ENCODE measurements around the gene FN3K.
A peak's percentile ranks its signal among the peaks of the same experiment; 100 is the strongest.

FN3K gene

DNA sequence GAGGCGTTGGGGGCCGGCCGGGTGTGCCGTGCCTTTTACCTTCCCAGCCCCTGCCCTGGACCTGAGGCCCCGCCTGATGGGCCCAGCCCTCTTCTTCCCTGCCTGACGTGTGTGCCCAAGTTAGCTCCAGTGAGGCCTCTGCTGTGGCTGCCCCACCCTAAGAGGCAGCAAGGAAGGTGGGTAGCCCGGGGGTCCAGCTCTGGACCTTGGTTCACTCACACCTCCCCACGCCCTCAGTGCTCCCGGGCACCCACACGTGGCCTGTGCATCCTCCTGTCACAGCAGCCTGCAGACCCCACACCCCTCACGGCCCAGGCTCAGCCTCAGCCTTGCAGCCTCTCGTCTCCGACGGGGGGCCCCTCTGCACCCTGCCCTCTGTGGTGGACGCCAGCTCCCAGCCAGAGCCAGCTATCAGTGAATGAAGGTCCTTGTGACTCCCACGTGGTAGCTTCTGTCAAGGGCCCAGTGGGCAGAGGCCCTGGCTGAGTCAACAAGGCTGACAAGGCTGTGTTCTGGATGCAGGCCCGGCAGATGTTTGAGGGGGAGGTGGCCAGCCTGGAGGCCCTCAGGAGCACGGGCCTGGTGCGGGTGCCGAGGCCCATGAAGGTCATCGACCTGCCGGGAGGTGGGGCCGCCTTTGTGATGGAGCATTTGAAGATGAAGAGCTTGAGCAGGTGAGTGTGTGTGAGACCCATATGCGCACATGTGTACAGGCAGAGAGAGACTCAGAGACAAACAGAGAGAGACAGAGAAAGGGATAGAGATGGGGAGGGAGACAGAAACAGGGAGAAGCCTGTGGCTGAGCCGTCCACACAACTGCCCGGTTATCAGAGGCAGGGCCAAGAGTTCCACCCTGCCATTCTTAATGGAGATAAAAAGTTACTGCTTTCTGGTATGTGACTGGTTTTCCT, 2.8 kb downstream of the FN3K start:
- TF ChIP-seq GATA3 (IDR thresholded peaks at IDR 0.05; ENCODE audit: low read depth, low read length) (no peak), GATA2 (IDR thresholded peaks at IDR 0.05; ENCODE audit: low read depth, low read length) (no peak)

DNA sequence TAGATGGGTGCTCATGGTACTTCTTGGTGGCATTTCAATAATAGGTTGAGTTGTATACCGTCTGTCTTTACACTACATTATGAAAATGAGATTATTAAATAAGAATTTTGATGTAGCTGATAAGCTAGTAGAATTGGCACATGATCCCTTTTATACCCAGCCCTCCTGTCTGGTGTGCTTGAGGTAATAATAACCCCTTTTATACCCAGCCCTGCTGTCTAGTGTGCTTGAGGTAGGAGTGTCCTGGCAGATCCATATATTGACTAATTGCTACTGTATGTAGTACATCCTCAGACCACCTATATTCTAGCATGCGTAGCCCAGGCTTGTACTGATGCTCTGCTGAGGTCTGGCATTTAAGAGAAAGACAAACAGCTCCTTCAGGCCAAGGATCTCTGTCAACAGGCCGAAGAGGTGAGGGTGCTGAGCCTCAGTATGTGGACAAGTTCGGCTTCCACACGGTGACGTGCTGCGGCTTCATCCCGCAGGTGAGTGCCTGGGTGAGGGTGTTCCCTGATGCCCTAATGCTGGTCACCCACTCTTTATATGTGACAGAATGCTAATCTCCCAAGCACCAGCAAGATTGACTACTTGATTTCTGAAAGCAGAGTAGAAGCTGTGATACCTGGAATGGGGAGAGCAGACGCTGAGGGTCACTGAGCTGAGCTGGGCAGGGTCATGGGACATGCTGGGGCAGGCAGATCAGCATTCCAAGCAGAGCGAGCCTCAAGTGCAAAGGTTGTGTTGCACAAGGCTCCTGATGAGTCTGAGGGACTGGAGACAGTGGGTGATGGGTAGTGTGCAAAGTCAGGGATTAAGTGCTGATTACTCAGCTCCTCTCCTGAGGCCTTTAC, 5.7 kb downstream of the FN3K start:
- TF ChIP-seq GATA3 (IDR thresholded peaks at IDR 0.05; ENCODE audit: low read depth, low read length) (no peak), GATA2 (IDR thresholded peaks at IDR 0.05; ENCODE audit: low read depth, low read length) (no peak)

DNA sequence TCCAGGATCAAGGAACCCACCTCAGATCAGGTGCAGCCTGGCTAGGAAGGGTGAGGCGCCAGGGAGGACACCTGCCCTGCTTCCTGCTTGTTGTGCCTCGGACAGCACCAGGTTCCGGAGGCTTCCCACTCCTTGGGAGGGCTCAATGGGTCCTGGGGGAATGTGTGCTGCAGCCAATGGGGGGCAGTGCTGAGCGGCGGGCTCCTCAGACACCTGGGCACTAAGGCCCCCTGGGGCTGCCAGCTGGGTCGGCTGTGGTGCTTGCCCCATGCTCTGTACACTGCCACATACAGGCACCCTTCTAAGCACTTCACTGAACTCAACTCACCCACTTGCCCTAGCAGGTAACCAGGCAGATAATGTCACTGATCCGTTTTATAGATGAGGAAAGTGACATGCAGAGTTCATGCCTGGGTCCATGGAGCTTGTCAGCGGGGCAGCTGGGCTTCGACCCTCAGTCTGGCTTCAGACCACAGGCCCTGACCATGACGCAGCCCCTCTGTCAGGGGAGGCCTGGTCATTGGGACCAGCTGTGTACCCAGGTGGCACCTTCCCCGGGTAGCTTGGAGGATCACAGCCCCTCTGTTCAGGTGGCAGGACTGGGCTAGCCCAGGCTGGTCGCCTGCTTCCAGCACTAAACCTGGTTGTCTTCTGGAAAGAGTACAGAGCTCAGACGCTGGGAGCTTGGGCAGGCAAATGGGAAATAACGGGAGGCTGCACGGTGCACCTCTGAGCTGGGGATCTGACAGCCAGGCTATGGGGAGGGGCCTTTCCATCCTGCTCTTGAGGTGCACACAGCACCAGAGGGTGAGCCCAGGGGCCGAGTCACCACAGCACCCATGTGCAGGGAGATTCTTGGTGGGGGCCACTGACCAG, 8.2 kb downstream of the FN3K start:
- TF ChIP-seq GATA3 (IDR thresholded peaks at IDR 0.05; ENCODE audit: low read depth, low read length): no peak

DNA sequence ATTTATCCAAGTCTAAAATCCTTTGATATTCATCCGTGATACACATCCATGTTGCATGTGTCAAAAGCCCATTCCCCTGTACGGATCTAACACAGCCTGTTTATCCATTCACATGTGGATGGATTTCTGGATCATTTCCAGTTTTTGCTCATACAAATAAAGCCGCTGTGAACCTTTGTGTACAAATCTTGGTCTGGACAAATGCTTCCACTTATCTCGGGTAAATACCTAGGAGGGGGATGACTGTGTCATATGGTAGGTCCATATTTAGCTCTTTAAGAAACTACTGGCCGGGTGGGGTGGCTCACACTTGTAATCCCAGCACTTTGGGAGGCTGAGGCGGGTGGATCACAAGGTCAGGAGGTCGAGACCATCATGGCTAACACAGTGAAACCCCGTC, 10.1 kb downstream of the FN3K start:
- TF ChIP-seq GATA3 (IDR thresholded peaks at IDR 0.05; ENCODE audit: low read depth, low read length): no peak

DNA sequence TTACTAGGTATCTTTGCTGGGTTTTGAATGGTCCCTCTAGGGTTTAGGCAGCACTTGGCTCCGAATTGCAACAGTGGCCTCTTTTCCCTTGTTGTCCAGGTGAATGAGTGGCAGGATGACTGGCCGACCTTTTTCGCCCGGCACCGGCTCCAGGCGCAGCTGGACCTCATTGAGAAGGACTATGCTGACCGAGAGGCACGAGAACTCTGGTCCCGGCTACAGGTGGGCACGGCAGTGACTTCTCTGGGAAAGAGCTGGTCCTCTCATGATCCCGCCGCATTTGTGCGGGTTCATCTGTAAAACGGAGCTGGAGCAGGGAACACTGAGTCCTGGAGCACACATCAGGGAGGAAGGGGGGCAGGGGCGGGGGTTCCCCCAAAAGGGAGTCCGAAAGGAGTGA, 13.3 kb downstream of the FN3K start:
- no peak for TF ChIP-seq GATA3 (IDR thresholded peaks at IDR 0.05; ENCODE audit: low read depth, low read length)
- no peak for TF ChIP-seq GATA2 (IDR thresholded peaks at IDR 0.05; ENCODE audit: low read depth, low read length)

DNA sequence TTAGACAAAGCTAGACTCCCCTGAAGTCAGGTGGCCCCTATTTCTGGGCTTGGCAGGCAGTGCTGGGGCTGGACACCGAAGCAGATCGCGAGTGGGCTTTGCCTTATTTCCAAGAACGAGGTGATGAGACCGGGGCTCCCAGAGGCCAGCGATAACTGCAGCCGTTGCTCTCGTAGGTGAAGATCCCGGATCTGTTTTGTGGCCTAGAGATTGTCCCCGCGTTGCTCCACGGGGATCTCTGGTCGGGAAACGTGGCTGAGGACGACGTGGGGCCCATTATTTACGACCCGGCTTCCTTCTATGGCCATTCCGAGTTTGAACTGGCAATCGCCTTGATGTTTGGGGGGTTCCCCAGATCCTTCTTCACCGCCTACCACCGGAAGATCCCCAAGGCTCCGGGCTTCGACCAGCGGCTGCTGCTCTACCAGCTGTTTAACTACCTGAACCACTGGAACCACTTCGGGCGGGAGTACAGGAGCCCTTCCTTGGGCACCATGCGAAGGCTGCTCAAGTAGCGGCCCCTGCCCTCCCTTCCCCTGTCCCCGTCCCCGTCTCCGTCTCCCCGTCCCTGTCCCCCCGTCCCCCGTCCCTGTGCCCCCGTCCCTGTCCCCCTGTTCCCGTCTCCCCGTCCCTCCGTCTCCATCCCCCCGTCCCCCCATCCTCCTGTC, 15.0 kb downstream of the FN3K start:
- TF ChIP-seq GATA2 (IDR thresholded peaks at IDR 0.05; ENCODE audit: low read depth, low read length) (no peak), GATA3 (IDR thresholded peaks at IDR 0.05; ENCODE audit: low read depth, low read length) (no peak)

DNA sequence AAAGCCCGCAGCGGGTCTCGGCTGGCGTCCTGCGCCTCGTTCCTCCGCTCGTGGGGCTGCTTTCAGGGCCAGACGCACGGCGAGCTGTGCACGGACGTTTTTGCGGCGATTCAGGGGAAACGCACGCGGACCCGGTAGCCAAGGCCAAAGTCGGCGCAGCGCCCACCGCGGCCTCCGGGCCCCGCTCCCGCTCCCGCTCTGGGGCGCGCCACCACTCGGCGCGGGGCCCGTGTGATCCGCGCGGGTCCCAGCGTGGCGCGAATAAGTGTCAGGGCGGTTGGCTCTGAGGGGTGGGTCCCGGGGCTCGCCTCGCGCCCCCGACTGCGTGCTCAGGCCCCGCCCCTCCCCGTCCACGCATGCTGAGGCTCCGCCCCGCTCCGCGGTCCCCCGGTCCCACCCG, 15.8 kb downstream of the FN3K start:
- TF ChIP-seq GATA3 (IDR thresholded peaks at IDR 0.05; ENCODE audit: low read depth, low read length) (no peak), GATA2 (IDR thresholded peaks at IDR 0.05; ENCODE audit: low read depth, low read length) (no peak)

DNA sequence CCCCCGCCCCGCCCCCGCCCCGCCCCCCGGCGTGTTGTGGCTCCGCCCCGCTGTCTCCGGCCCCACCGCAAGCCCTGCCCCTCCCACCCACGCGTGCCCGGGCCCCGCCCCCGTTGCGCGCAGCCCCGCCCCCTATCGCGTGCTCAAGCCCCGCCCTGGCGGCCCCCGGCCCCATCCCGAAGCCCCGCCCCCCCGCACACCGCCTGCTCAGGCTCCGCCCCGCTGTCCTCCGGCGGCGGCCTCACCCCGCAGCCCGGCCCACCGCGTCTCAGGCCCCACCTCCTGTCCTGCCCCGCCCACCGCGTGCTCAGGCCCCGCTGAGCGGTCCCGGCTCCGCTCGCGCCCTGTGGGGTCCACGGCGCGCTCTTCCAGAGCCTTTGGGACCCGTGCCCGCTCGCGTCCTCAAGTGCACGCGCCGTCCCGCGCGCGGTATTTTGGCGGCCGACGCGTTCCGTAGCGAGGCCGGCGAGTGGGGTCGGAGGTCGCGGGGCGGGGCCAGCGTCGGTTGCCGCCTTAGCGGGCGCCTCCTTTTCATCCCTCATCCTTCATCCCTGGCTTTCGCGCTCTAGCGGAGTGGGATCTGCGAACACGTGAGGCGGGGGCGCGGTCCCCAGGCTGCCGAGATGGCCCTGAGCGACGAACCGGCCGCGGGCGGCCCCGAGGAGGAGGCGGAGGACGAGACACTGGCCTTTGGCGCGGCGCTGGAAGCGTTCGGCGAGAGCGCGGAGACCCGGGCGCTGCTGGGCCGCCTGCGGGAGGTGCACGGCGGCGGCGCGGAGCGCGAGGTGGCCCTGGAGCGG, 16.4 kb downstream of the FN3K start, which contains the start of gene TBCD:
TSS of gene TBCD (plus strand) at position 495 of the 800 bp plus-strand sequence. CDS start at position 624, 129 bp downstream.
- TF ChIP-seq GATA3 (IDR thresholded peaks at IDR 0.05; ENCODE audit: low read depth, low read length): no peak
- peak; percentile 16; the same call in 1 of the 2 replicates for TF ChIP-seq GATA2 (IDR thresholded peaks at IDR 0.05; ENCODE audit: low read depth, low read length)

DNA sequence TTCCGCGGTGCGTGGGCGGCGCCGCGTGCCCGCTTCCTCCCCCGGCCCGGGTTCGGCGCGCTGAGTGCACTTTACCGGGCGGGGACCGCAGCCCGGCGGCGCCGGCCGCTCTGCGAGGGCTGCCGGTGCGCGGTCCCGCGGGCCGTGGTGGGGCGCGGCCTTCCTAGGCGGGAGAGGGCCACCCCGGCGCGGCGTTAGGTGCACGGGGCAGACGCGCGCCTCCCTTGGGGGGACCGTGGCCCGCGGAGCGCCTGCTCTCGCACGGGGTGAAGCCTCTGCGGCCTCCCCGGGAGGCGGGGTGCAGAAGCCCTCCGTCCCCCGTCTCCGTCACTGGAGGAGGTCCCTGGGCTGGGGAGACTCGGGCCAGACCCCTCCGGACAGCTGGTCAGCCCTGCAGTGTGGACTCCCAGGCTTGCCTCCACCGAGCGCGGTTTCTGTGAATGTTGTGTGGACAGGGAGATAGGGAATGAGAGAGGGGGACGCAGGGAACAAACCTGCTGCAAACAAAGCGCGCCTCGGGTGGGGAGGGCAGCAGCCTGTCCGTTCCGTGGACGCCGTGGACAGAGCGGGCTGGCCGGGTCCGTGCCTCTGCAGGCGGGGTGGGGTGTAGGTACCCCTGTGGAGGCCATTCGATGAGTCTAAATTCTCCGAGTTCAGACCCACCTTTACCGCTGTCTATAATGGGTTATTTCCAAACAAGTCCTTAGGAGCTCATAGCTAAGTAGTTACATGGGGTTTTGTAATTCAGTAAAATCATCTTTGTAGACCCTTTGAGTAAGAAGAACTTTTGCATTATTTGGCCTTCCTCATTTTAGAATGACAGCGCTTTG, 17.2 kb downstream of the FN3K start:
- TF ChIP-seq GATA3 (IDR thresholded peaks at IDR 0.05; ENCODE audit: low read depth, low read length) (no peak), GATA2 (IDR thresholded peaks at IDR 0.05; ENCODE audit: low read depth, low read length) (no peak)

DNA sequence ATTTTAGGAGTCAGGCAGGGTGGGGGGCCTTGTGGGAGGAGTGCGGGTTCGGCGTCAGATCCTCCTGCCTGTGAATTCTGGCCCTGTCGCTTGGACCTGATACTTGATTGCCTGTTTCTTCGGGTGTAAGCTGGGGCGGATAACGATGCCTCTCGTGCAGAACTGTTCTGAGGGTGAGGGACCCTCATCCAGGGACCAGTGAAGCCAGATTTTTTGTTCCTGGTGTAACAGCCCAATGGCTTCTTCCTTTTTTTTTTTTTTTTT, 17.7 kb downstream of the FN3K start:
- TF ChIP-seq GATA3 (IDR thresholded peaks at IDR 0.05; ENCODE audit: low read depth, low read length): no peak
- no peak for TF ChIP-seq GATA2 (IDR thresholded peaks at IDR 0.05; ENCODE audit: low read depth, low read length)

DNA sequence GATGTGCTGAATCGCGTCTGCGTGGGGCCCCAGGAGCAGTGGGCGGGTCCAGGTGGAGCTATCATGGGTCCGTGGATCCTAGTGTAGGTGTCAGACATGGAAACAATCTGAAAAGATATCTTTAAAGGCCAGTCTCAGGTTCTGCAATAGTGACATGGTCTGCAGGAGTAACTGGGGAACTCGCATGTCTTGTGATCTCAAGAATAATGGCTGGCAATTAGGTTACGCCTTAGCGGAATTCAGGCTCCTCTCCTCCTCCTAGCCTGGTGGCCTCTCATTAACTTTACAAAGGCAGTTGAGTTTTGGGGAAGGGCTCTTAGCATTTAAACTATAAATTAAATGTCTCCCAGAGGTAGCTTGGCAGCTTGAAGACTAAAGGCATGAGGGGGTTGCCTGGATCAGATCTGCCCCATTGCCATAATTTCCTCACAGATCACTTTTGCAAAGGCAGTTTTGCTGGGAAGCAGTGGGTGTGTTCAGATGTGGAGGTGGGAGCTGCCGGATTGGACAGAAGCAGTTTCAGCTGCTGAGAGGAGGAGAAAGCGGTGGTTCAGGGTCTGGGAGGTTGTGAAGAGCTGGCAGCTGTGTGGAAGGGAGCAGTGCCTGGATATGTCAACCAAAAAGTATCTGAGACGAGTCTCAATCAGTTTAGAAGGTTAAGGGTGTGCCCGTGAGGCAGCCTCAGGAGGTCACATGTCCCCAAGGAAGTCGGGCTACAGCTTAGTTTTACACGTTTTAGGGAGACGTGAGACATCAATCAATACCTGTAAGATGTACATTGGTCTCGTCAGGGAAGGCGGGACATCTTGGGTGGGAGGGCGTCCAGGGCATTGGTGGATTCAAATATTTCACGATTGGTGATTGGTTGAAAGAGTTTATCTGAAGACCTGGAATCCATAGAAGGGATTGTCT, 19.1 kb downstream of the FN3K start:
- TF ChIP-seq GATA2 (IDR thresholded peaks at IDR 0.05; ENCODE audit: low read depth, low read length) (no peak), GATA3 (IDR thresholded peaks at IDR 0.05; ENCODE audit: low read depth, low read length) (no peak)
